HEK293 (cell line): Measurements from ENCODE around the gene NOXO1.

ENCODE experiments used
- CTCF ChIA-PET: fragments of 350-600 bp; formaldehyde crosslinking; extraction: SDS; loops from one replicate; lab custom pipeline; 2021; ENCODE audit warnings: antibody characterized with exemption; lab: Yijun Ruan, JAX
- POLR2A ChIA-PET: fragments of 300-600 bp; formaldehyde crosslinking; extraction: SDS; loops from one replicate; lab custom pipeline; 2020; ENCODE audit warnings: antibody characterized with exemption, inconsistent platforms; lab: Yijun Ruan, JAX
- H3K27ac ChIP-seq: fragments of 200-500 bp; sonication (Bioruptor generic); 2 replicates; pipeline ENCODE4 v1.5.1; 2014; ENCODE audit warnings: low read depth, low read length, control low read depth, inconsistent platforms; ENCODE audit errors: extremely low read depth
- H3K36me3 ChIP-seq, 2 experiments: fragments of 200-500 bp in 1 of 2; sonication (Bioruptor generic) in 1 of 2; 1 replicate in 1 of 2; 2 replicates in 1 of 2; pipeline ENCODE4 v1.5.1; 2014 to 2017; ENCODE audit warnings: inconsistent platforms in 2 of 2, low read length in 2 of 2; ENCODE audit not compliant: control insufficient read depth in 2 of 2, insufficient read depth in 1 of 2
- H3K4me1 ChIP-seq: fragments of 200-500 bp; sonication (Bioruptor generic); 2 replicates; pipeline ENCODE4 v1.5.1; 2014; ENCODE audit warnings: mild to moderate bottlenecking, low read length, inconsistent platforms; ENCODE audit not compliant: control insufficient read depth, insufficient read depth
- H3K4me3 ChIP-seq: 2 replicates; pipeline ENCODE4 v1.5.1; 2011; ENCODE audit warnings: low read depth, mild to moderate bottlenecking, control low read depth, low read length, moderate library complexity
- H3K9me3 ChIP-seq: fragments of 200-500 bp; sonication (Bioruptor generic); 2 replicates; pipeline ENCODE4 v1.5.1; 2014; ENCODE audit warnings: low read depth, low read length, inconsistent platforms; ENCODE audit not compliant: control insufficient read depth, insufficient read depth
- CTCF ChIP-seq: fragments of 450-650 bp; formaldehyde crosslinking; IDR thresholded peaks from 2 replicates; pipeline ENCODE4 v1.5.1; 2016; ENCODE audit warnings: missing biosample characterization, missing genetic modification characterization
- HIC1 ChIP-seq: fragments of 450-650 bp; formaldehyde crosslinking; IDR thresholded peaks from 2 replicates; pipeline ENCODE4 v1.5.1; 2016; ENCODE audit warnings: missing biosample characterization, missing genetic modification characterization
- HOXA7 ChIP-seq: sonication (generic); formaldehyde crosslinking; IDR thresholded peaks from 2 replicates; pipeline ENCODE4 v1.8.1; 2022; ENCODE audit warnings: missing genetic modification reagents, borderline replicate concordance
- KLF17 ChIP-seq: fragments of 450-650 bp; formaldehyde crosslinking; IDR thresholded peaks from 2 replicates; pipeline ENCODE4 v1.5.1; 2016; ENCODE audit warnings: missing biosample characterization, missing genetic modification characterization
- MEIS1 ChIP-seq: sonication (generic); formaldehyde crosslinking; IDR thresholded peaks from 2 replicates; pipeline ENCODE4 v1.8.1; 2022; ENCODE audit warnings: missing genetic modification reagents, mild to moderate bottlenecking, borderline replicate concordance
- PBX3 ChIP-seq: sonication (generic); formaldehyde crosslinking; IDR thresholded peaks from 2 replicates; pipeline ENCODE4 v1.8.1; 2022; ENCODE audit warnings: mild to moderate bottlenecking, moderate library complexity, missing genetic modification reagents
- PRDM1 ChIP-seq: fragments of 450-650 bp; formaldehyde crosslinking; IDR thresholded peaks from 2 replicates; pipeline ENCODE4; 2016; ENCODE audit warnings: missing biosample characterization, missing genetic modification characterization
- PRDM4 ChIP-seq: fragments of 450-650 bp; formaldehyde crosslinking; IDR thresholded peaks from 2 replicates; pipeline ENCODE4 v1.5.1; 2017; ENCODE audit warnings: missing biosample characterization, missing genetic modification characterization
- TSHZ1 ChIP-seq: fragments of 450-650 bp; formaldehyde crosslinking; IDR thresholded peaks from 2 replicates; pipeline ENCODE4 v1.5.1; 2016; ENCODE audit warnings: missing biosample characterization, missing genetic modification characterization, borderline replicate concordance
- WT1 ChIP-seq: fragments of 450-650 bp; formaldehyde crosslinking; IDR thresholded peaks from 2 replicates; pipeline ENCODE4 v1.5.1; 2016; ENCODE audit warnings: missing biosample characterization, missing genetic modification characterization
- ZBTB49 ChIP-seq: fragments of 450-650 bp; formaldehyde crosslinking; IDR thresholded peaks from 2 replicates; pipeline ENCODE4 v1.5.1; 2016; ENCODE audit warnings: missing biosample characterization, missing genetic modification characterization, low read depth
- ZIC2 ChIP-seq: fragments of 450-650 bp; formaldehyde crosslinking; IDR thresholded peaks from 2 replicates; pipeline ENCODE4 v1.5.1; 2016; ENCODE audit warnings: missing biosample characterization, missing genetic modification characterization
- ZNF112 ChIP-seq: fragments of 450-650 bp; formaldehyde crosslinking; IDR thresholded peaks from 2 replicates; pipeline ENCODE4 v1.5.0; 2017; ENCODE audit warnings: missing biosample characterization, missing genetic modification characterization
- ZNF169 ChIP-seq: fragments of 450-650 bp; formaldehyde crosslinking; IDR thresholded peaks from 2 replicates; pipeline ENCODE4 v1.5.1; 2016; ENCODE audit warnings: missing biosample characterization, missing genetic modification characterization
- ZNF391 ChIP-seq: fragments of 450-650 bp; formaldehyde crosslinking; IDR thresholded peaks from 2 replicates; pipeline ENCODE4 v1.5.1; 2016; ENCODE audit warnings: low read depth, missing biosample characterization, missing genetic modification characterization, borderline replicate concordance
- ZNF488 ChIP-seq: fragments of 450-650 bp; formaldehyde crosslinking; IDR thresholded peaks from 2 replicates; pipeline ENCODE4 v1.5.1; 2016; ENCODE audit warnings: missing biosample characterization, missing genetic modification characterization
- ZNF596 ChIP-seq: fragments of 450-650 bp; IDR thresholded peaks from 2 replicates; pipeline ENCODE4 v1.5.0; 2018; ENCODE audit warnings: missing biosample characterization, mild to moderate bottlenecking, missing genetic modification characterization, moderate library complexity
- ZNF664 ChIP-seq: fragments of 450-650 bp; formaldehyde crosslinking; IDR thresholded peaks from 2 replicates; pipeline ENCODE4 v1.5.1; 2016; ENCODE audit warnings: missing biosample characterization, missing genetic modification characterization
- ZNF677 ChIP-seq: fragments of 450-650 bp; IDR thresholded peaks from 2 replicates; pipeline ENCODE4 v1.5.0; 2018; ENCODE audit warnings: missing biosample characterization, mild to moderate bottlenecking, missing genetic modification characterization, moderate library complexity
- ZSCAN4 ChIP-seq: fragments of 450-650 bp; formaldehyde crosslinking; IDR thresholded peaks from 2 replicates; pipeline ENCODE4 v1.5.1; 2017; ENCODE audit warnings: missing biosample characterization, missing genetic modification characterization

The NOXO1 gene

GRCh38 chr16:2005646-2006045 lies 24.4 kb upstream of the NOXO1 start:
- no peaks in the 10 kb centered on the region for H3K9me3 ChIP-seq
- H3K4me3 ChIP-seq = no peak overlapping the region
- peaks cover 28% of the 10 kb centered on the region for H3K4me1 ChIP-seq
- peaks cover 0 to 58% of the 10 kb centered on the region in 2 experiments; a peak in 2 of 3 replicates for H3K36me3 ChIP-seq
- ChIA-PET POLR2A (interaction anchor here (1.1 to 2.1 kb wide), 3 partner anchors 12 to 149 kb away, joined by 3 to 19 read pairs (median 7); partner anchors contain the start of gene TRAF7), CTCF (interaction anchor here (0.5 to 2.8 kb wide), 4 partner anchors 19 to 1261 kb away, joined by 3 to 28 read pairs (median 4); partner anchors contain the start of gene GFER)
- peak overlapping the region; percentile 34; the same call in 1 of the 2 replicates for H3K27ac ChIP-seq
- TF ChIP-seq ZBTB49 (tag by site-specific recombination) (no peak), HIC1 (peak; percentile 57; the same call in 1 of the 2 replicates), CTCF (tag by site-specific recombination) (peak; percentile 85), ZNF391 (tag by site-specific recombination) (no peak), ZNF169 (tag by site-specific recombination) (no peak), PRDM1 (no peak), MEIS1 (CRISPR knock-in tag) (no peak), ZNF664 (no peak), HOXA7 (CRISPR knock-in tag) (no peak), PRDM4 (no peak), ZNF488 (no peak), ZNF112 (no peak), ZIC2 (tag by site-specific recombination) (no peak), ZNF596 (tag by site-specific recombination) (no peak), TSHZ1 (no peak), ZSCAN4 (tag by site-specific recombination) (no peak), KLF17 (tag by site-specific recombination) (0 out of 2 replicates have a peak, but pooled peaks have one; percentile 16), PBX3 (CRISPR knock-in tag) (no peak), WT1 (tag by site-specific recombination) (no peak), ZNF677 (tag by site-specific recombination) (no peak)
